ENCODE measurements around the gene DLG5.

The DLG5 gene

GRCh38 chr10:77910524-77911145 is 15.9 kb downstream of the DLG5 start:
- DNase-seq (ENCODE audit: low spot score) = no peak

- no peak for DNase-seq (ENCODE audit: low spot score)
These were observed 16.7 kb downstream of the DLG5 start for GRCh38 chr10:77909749-77910375.

- no peak for DNase-seq (ENCODE audit: low spot score)
These were observed 17.4 kb downstream of the DLG5 start for GRCh38 chr10:77909021-77909748.

GRCh38 chr10:77907900-77908717 is 18.4 kb downstream of the DLG5 start:
- peak; percentile 43 for DNase-seq (ENCODE audit: low spot score)

- no peak for DNase-seq (ENCODE audit: low spot score)
These were observed 19.1 kb downstream of the DLG5 start for GRCh38 chr10:77907462-77907861.

DNA sequence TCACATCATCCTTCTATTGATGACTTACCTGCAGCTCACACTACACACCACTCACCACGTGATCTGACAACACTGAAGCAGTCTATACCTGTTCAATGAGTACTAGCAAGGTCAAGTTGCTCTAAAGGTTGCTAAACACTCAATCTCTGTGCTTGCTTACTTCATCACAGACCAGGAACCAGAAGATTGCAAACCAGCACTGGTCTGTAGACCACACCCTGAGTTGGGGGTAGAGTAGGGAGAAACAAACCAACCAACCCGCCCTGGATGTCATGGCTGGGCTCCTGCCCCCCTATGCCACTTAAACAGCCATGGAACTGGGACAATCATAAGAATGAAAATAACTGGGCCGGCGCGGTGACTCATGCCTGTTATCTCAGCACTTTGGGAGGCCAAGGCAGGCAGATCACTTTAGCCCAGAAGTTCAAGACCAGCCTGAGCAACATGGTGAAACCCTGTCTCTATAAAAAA is 19.6 kb downstream of the DLG5 start:
- no peak for DNase-seq (ENCODE audit: low spot score)

DNA sequence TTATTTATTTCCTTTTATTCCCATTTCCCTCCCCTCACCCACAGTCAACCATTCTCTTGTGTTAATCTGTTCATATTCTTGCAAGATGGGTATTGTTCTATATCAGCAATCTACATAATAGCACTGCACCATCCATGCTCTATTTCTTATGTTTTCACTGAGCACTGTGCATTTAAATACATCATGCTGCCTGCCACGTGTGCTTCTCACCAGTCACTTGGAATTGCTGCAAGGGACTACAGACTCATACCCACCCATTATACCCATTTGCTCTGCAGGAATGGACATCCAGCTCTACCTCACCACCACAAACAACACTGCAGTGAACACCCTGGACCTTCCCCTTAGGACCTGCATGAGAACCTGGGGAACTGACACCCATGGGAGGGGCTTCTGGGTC is 20.8 kb downstream of the DLG5 start:
- DNase-seq (ENCODE audit: low spot score) = no peak

DNA sequence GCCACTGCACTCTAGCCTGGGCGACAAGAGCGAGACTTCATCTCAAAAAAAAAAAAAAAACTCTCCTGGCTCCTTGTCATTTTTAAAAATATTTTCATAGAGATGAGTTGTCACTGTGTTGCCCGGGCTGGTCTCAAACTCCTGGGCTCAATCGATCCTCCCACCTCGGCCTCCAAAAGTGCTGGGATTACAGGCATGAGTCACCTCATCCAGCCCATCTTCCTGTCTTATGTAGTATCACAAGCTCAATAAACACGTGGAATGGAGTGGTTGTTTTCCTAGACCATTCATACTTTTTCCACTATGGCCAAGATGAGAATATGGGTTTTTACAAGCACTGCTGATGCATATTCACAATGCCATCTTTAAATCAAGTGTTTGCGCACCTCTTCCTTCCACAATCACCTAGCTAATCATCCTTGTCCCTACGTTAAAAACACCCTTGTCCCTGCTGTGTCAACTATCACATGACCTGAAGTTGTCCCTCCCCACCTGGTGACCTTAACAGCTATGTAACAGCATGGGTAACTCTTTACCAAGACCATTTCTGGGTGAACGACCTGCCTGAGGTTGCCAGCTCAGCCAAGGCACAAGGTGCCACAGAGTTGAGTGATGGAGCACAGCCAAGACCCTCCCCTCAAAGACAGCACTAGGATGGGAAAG is 21.3 kb downstream of the DLG5 start:
- DNase-seq (ENCODE audit: low spot score) = no peak

- no peak for DNase-seq (ENCODE audit: low spot score)
These were observed 22.3 kb downstream of the DLG5 start for GRCh38 chr10:77904100-77904840.

- DNase-seq (ENCODE audit: low spot score) = no peak
These were observed 24.4 kb downstream of the DLG5 start for GRCh38 chr10:77902159-77902558.

DNA sequence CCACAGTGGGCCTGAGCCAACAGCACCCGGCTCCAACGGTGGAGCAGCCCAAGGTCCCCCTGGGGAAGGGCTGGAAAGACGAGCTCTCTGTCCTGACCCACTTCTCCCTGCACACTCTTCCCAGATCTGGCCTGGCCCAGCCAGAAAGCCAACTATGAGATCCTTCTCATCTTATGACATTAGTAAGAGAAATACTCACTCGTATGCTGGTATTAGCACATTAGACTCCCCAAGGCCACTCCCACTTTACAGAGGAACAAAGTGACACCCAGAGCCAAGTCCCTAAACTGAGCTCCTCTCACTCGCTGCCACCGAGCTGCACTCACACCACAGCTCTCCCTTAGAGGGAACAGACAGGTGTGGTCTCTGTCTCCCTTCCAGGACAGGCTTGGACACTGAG is 24.8 kb downstream of the DLG5 start:
- DNase-seq (ENCODE audit: low spot score) = no peak

DNA sequence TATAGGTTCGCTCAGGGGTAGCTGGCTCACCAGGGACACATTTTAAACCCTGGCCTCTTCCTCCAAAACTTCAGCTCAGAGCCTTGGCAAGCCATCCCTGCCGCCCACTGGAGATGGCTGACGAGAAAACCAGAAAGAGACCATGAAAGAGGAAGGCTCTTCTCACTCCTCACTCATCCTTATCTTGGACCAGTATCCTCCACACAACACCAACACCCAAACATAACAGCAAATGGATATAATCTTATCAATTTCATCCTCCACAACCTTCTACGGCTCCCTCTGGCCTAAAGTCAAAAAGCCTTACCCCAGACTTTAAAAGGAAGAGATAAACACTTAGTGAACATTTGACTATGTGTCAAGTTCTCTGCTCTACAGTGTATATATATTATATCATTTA is 26.9 kb downstream of the DLG5 start:
- no peak for DNase-seq (ENCODE audit: low spot score)

- no peak for DNase-seq (ENCODE audit: low spot score)
These were observed 27.5 kb downstream of the DLG5 start for GRCh38 chr10:77899080-77899477.

DNA sequence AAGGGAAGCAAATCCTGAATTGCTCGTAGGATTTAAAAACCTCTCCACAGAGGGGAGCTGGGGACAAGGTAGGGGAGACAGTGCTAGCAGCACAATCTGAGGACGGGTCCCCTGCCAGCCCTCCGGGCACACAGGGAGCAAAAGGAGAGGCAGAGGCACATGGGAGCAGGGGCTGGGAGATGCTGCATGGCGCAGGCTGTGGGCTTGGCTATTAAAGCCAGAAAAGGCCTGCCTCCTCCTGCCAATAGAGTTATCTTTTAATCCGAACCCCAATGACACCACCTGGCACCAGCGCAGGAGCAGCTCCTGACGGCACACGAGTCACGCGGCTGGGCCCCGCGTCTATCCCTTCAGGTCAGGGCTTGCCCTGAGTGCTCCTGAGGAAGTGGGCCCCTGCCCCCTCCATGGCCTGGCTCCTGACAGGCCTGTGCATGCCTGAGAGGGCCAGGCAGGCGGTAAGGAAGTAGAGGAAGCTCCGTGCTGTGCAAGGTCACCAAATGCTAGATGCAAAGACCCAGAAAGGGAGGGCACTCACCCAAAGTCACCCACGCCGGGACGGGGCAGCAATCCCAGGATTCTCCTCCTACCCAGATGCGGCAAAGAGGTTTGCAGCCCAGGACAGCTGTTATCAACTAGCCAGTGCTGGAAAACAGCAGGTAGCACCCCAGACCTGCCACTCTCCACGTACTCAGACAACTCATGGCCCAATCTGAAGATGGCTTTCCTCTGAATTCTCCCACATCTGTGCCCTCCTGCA is 28.1 kb downstream of the DLG5 start:
- peak; percentile 47 for DNase-seq (ENCODE audit: low spot score)

DNA sequence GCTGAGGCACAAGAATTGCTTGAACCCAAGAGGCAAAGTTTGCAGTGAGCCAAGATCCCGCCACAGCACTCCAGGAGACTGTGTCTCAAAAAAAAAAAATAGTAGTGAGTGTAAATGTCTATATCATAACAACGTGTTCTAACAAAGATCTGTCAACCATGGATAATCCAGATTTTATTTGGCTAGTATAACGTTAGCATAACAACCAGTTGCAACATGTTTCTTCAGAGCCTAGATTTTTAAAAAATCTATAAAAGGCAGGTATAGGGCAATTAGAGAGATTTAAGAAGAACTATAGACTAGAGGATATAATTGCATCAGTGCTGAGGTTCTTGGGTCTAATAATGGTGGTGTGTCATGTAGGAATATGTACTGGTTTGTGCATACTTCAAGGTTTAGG is 30.5 kb downstream of the DLG5 start:
- DNase-seq (ENCODE audit: low spot score) = no peak

DNA sequence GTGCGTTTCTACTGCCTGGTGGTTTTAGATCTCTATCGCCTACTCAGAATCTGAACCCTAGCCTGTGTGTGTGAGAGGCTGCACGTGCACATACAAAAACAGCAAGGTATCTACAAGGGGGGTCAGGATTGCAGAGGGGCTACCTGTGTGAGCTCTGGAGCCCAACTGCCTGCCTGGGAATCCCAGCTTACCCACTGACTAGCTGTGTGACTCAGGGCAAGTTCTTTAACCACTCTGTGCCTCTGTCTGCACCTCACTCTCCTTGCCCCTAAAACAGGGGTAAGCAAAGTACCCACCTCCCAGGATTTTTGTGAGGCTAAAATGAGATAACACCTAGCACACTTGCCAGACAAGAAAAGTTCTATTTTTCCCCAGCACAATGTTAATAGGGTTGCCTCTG is 32.5 kb downstream of the DLG5 start:
- DNase-seq (ENCODE audit: low spot score) = no peak

GRCh38 chr10:77893386-77893785 is 33.2 kb downstream of the DLG5 start:
- no peak for DNase-seq (ENCODE audit: low spot score)

DNA sequence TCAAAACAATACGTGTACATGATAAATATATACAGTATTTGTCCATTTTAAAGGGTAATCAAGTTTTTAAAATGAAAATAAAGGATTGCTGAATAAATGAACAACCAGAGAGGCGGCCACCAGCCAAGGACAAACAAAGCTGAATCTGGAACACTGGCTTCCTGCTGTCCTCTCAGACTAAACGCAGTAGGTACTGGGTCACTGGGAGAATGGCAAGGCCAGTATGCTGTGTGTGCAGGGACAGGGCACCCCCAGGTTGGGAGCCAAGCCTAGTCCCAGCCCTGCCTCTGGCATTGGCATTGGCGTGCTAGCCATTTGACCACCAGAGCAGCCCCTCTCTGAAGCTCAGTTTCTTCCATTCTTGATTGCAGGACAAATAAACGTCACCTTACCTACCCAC is 33.8 kb downstream of the DLG5 start:
- no peak for DNase-seq (ENCODE audit: low spot score)

DNA sequence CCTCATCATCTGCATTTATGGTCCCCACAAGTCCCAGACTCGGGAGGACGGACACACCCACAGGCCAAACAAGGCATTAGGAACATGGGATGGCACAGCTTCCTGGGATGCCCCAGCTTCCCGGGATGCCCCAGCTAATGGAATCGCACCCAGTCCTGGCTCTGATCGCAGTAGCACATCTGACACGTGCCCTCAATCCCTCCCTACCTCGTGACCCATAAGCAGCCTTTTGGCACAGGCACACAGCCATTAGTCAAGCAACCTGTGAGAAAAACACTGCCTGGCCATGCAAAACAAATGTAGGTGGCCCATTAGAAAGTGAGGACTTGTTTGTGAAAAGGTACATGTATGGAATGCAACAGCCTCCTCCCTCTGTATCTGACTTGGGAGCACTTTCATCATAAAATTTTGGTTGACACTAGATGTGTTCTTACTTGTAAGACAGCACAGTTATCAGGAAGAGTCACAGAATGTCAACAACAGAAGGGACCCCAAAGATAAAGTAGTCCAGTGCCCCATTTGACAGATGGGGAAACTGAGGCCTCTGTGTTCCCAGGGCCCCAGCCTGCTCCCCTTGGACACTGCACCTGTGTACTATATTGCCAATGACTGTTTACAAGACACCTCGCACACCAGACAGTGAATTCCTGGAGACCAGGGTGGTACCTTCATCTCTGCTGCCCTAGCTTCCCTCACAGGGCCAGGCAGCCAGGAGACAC is 34.4 kb downstream of the DLG5 start:
- no peak for DNase-seq (ENCODE audit: low spot score)

GRCh38 chr10:77890097-77890496 is 36.5 kb downstream of the DLG5 start:
- no peak for DNase-seq (ENCODE audit: low spot score)
